Mesenchymal stem cell (in vitro differentiated cells and primary cell): ENCODE data around the gene VEPH1.

Source experiments
- DNase-seq: peaks from one replicate; pipeline ENCODE4 v3.0.0-alpha.2; 2013
- H2AFZ ChIP-seq: one replicate; pipeline ENCODE4 v1.6.1; 2013; ENCODE audit warnings: low read depth, mild to moderate bottlenecking, control low read depth, inconsistent platforms, low read length, moderate library complexity
- H2AK5ac ChIP-seq: 2 replicates; pipeline ENCODE4 v1.6.1; 2013; ENCODE audit warnings: low read length, moderate library complexity, mild to moderate bottlenecking, inconsistent platforms; ENCODE audit not compliant: severe bottlenecking
- H2BK120ac ChIP-seq: one replicate; pipeline ENCODE4 v1.6.1; 2013; ENCODE audit warnings: low read depth, mild to moderate bottlenecking, inconsistent platforms, low read length, moderate library complexity
- H2BK12ac ChIP-seq, 2 experiments: one replicate each; pipeline ENCODE4 v1.6.1; 2013; ENCODE audit warnings: inconsistent platforms in 2 of 2, low read length in 2 of 2, mild to moderate bottlenecking in 2 of 2, moderate library complexity in 2 of 2, control low read depth in 1 of 2
- H2BK15ac ChIP-seq: one replicate; pipeline ENCODE4 v1.6.1; 2013; ENCODE audit warnings: mild to moderate bottlenecking, low read depth, inconsistent platforms; ENCODE audit not compliant: poor library complexity, severe bottlenecking
- H2BK5ac ChIP-seq: 2 replicates; pipeline ENCODE4 v1.6.1; 2013; ENCODE audit warnings: low read depth, mild to moderate bottlenecking, low read length, control low read depth, inconsistent platforms; ENCODE audit not compliant: poor library complexity, severe bottlenecking
- H3K14ac ChIP-seq, 2 experiments: one replicate each; pipeline ENCODE4 v1.6.1; 2013; ENCODE audit warnings: inconsistent platforms in 2 of 2, low read length in 2 of 2, control low read depth in 1 of 2, mild to moderate bottlenecking in 1 of 2, moderate library complexity in 1 of 2
- H3K18ac ChIP-seq, 2 experiments: one replicate each; pipeline ENCODE4 v1.6.1; 2013; ENCODE audit warnings: inconsistent platforms in 2 of 2, low read length in 2 of 2, control low read depth in 1 of 2, low read depth in 1 of 2, mild to moderate bottlenecking in 1 of 2
- H3K23ac ChIP-seq, 2 experiments: one replicate each; pipeline ENCODE4 v1.6.1; 2013; ENCODE audit warnings: inconsistent platforms in 2 of 2, low read length in 2 of 2, mild to moderate bottlenecking in 2 of 2, moderate library complexity in 2 of 2, control low read depth in 1 of 2
- H3K27ac ChIP-seq: 2 replicates; pipeline ENCODE4 v1.5.1; 2013; ENCODE audit warnings: mild to moderate bottlenecking, moderate library complexity, low read length, control low read depth, inconsistent platforms; ENCODE audit not compliant: poor library complexity, severe bottlenecking
- H3K27me3 ChIP-seq, 2 experiments: 2 replicates each; pipeline versions ENCODE4 v1.6.1 to v1.7.0; 2013; ENCODE audit warnings: low read length in 2 of 2, mild to moderate bottlenecking in 2 of 2, moderate library complexity in 2 of 2, control low read depth in 1 of 2, inconsistent platforms in 1 of 2; ENCODE audit not compliant: control insufficient read depth in 1 of 2, insufficient read depth in 1 of 2
- H3K36me3 ChIP-seq, 2 experiments: 2 replicates each; pipeline versions ENCODE4 v1.6.1 to v1.7.0; 2013; ENCODE audit warnings: low read length in 2 of 2, control low read depth in 1 of 2, inconsistent platforms in 1 of 2, low read depth in 1 of 2, mild to moderate bottlenecking in 1 of 2; ENCODE audit not compliant: insufficient read depth in 2 of 2, control insufficient read depth in 1 of 2
- H3K4ac ChIP-seq, 2 experiments: one replicate each; pipeline ENCODE4 v1.6.1; 2013; ENCODE audit warnings: inconsistent platforms in 2 of 2, low read length in 2 of 2, mild to moderate bottlenecking in 2 of 2, moderate library complexity in 2 of 2, control low read depth in 1 of 2, low read depth in 1 of 2
- H3K4me1 ChIP-seq: 2 replicates; pipeline ENCODE4 v1.6.1; 2013; ENCODE audit warnings: low read depth, low read length, control low read depth; ENCODE audit not compliant: control insufficient read depth, insufficient read depth
- H3K4me2 ChIP-seq: 2 replicates; pipeline ENCODE4 v1.6.1; 2013; ENCODE audit warnings: low read length, mild to moderate bottlenecking, inconsistent platforms; ENCODE audit not compliant: poor library complexity, severe bottlenecking
- H3K4me3 ChIP-seq, 2 experiments: 2 replicates each; pipeline versions ENCODE4 v1.5.1 to v1.7.0; 2013; ENCODE audit warnings: low read length in 2 of 2, mild to moderate bottlenecking in 2 of 2, control low read depth in 1 of 2, low read depth in 1 of 2; ENCODE audit not compliant: insufficient read depth in 1 of 2
- H3K79me1 ChIP-seq: replicated peaks from 2 replicates; pipeline ENCODE4 v1.6.1; 2013; ENCODE audit warnings: mild to moderate bottlenecking, control low read depth, low read length, inconsistent platforms; ENCODE audit not compliant: poor library complexity, severe bottlenecking
- H3K9ac ChIP-seq: 2 replicates; pipeline ENCODE4 v1.7.0; 2013; ENCODE audit warnings: mild to moderate bottlenecking, low read length, moderate library complexity
- H3K9me3 ChIP-seq: 2 replicates; pipeline ENCODE4 v1.7.0; 2013; ENCODE audit warnings: mild to moderate bottlenecking, low read length; ENCODE audit not compliant: control insufficient read depth
- H4K8ac ChIP-seq: one replicate; pipeline ENCODE4 v1.6.1; 2013; ENCODE audit warnings: inconsistent platforms, mild to moderate bottlenecking, low read length, moderate library complexity
- H4K91ac ChIP-seq: one replicate; pipeline ENCODE4 v1.6.1; 2013; ENCODE audit warnings: mild to moderate bottlenecking, low read length, inconsistent platforms
- WGBS: methylation state at CpG from one replicate; pipeline ENCODE4 v1.1.7; 2013; ENCODE audit warnings: mixed read lengths; 5-methylcytosine and 5-hydroxymethylcytosine counted together

VEPH1 gene

DNA sequence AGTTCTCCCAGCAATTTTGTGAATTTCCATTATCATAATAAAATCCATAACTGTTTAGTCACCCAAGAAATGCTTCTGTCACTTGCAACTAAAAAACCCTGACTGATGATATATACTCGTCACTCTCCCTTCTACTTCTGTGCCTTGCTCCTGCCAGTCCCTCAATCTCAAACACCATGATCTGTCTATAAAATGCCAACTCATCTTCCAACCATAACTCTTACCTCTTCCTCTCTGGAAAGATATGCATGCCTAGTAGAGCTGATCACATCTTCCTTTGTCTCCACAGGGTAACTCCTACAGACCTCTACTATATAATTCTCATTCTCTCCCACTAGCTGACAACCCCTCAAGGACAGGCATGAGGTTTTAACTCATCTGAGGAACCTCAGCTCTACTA lies 5.2 kb upstream of the VEPH1 start:
- no peak overlapping the region for H3K4me2 ChIP-seq
- H3K27ac ChIP-seq, result no peak overlapping the region
- peaks cover 6% of the 10 kb centered on the region for H3K9me3 ChIP-seq
- H3K18ac ChIP-seq, result no peak overlapping the region
- H3K4ac ChIP-seq, result no peak overlapping the region
- H2BK15ac ChIP-seq, result no peak overlapping the region
- no peak overlapping the region for H4K8ac ChIP-seq
- H3K14ac ChIP-seq, result no peak overlapping the region
- peak overlapping the region; percentile 73 for H2AK5ac ChIP-seq
- no peak overlapping the region for H2BK5ac ChIP-seq
- H2BK120ac ChIP-seq, result no peak overlapping the region
- H2BK12ac ChIP-seq, result no peak overlapping the region
- no peak for DNase-seq
- 95% methylated on average over 1 of the region's 1 CpG for WGBS
- H3K4me1 ChIP-seq, result peaks cover 1% of the 10 kb centered on the region
- H3K4me3 ChIP-seq, result no peak overlapping the region
- H2AFZ ChIP-seq, result no peak overlapping the region
- no peak overlapping the region for H4K91ac ChIP-seq
- H3K27me3 ChIP-seq, result no peaks in the 10 kb centered on the region
- peaks cover 4% of the 10 kb centered on the region for H3K79me1 ChIP-seq
- H3K36me3 ChIP-seq, result no peaks in the 10 kb centered on the region
- no peak overlapping the region for H3K23ac ChIP-seq
- no peak overlapping the region for H3K9ac ChIP-seq

DNA sequence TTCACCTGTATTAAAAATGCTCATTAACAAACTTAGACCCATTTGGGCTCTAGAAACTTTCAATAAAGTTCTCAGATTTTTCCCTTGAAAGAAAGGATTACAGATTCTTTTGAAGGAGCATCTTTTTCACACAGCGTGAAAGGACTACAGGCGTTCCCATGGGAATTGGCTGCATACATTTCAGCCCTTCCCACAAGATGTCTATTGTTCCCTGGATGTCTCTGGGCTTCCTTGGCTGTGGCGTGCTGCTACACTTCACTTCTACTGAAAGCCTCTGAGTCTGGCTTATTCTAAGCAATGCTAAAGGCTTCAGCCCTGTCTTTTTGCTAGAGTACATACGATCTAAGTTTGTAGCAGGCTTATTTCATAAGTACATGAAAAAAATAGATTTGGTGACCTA lies 1.4 kb downstream of the VEPH1 start:
- no peak overlapping the region for H2BK5ac ChIP-seq
- H2BK12ac ChIP-seq, result no peak overlapping the region
- no peak overlapping the region for H3K4ac ChIP-seq
- H3K18ac ChIP-seq, result no peak overlapping the region
- peaks cover 6% of the 10 kb centered on the region for H3K9me3 ChIP-seq
- H3K36me3 ChIP-seq, result no peaks in the 10 kb centered on the region
- H2BK120ac ChIP-seq, result no peak overlapping the region
- H2AK5ac ChIP-seq, result no peak overlapping the region
- H3K4me1 ChIP-seq, result peaks cover 3% of the 10 kb centered on the region
- no peak overlapping the region for H3K9ac ChIP-seq
- DNase-seq, result no peak
- no peak overlapping the region for H2BK15ac ChIP-seq
- no peak overlapping the region for H3K23ac ChIP-seq
- H3K27me3 ChIP-seq, result no peaks in the 10 kb centered on the region
- H3K27ac ChIP-seq, result peak overlapping the region; percentile 49
- WGBS, result 66% methylated on average over 3 of the region's 4 CpGs
- H3K79me1 ChIP-seq, result peaks cover 10% of the 10 kb centered on the region
- no peak overlapping the region for H4K8ac ChIP-seq
- H3K4me2 ChIP-seq, result peak overlapping the region; percentile 27
- no peak overlapping the region for H3K4me3 ChIP-seq
- H2AFZ ChIP-seq, result no peak overlapping the region
- H4K91ac ChIP-seq, result no peak overlapping the region
- no peak overlapping the region for H3K14ac ChIP-seq

DNA sequence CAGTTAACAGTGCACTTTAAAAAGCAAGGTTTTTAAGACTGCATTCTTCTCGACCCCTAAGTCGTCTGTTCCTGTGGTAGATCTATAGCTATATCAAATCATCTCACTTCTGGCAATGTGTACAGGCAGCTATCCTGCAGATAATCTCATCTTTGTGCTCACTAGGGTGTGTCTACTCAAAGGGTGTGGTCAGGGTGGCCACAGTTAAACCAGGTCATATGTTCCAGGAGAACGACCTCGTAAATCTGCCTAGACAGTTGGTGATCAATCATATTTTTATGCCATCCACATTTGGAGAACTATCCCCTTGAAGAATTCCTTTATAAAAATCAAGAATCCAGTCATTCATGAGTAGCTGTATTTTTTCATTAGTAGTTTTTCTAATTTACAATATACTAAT lies 3.0 kb downstream of the VEPH1 start:
- no peak for DNase-seq
- Histone ChIP-seq H3K27me3 (no peaks in the 10 kb centered on the region), H3K27ac (peak overlapping the region; percentile 92), H3K14ac (no peak overlapping the region), H2BK15ac (no peak overlapping the region), H3K79me1 (peaks cover 9% of the 10 kb centered on the region), H3K4ac (no peak overlapping the region), H2AFZ (no peak overlapping the region), H3K23ac (no peak overlapping the region), H4K91ac (no peak overlapping the region), H2BK120ac (no peak overlapping the region), H2BK12ac (no peak overlapping the region), H3K4me1 (peaks cover 3% of the 10 kb centered on the region), H3K9ac (peak overlapping the region; percentile 50), H3K36me3 (no peaks in the 10 kb centered on the region), H3K9me3 (no peaks in the 10 kb centered on the region), H4K8ac (no peak overlapping the region), H2AK5ac (no peak overlapping the region), H3K4me2 (peak overlapping the region; percentile 8), H2BK5ac (no peak overlapping the region), H3K18ac (no peak overlapping the region), H3K4me3 (peak overlapping the region in 1 of 2 experiments; percentile 76)
- WGBS, result 93% methylated on average over 4 of the region's 4 CpGs

DNA sequence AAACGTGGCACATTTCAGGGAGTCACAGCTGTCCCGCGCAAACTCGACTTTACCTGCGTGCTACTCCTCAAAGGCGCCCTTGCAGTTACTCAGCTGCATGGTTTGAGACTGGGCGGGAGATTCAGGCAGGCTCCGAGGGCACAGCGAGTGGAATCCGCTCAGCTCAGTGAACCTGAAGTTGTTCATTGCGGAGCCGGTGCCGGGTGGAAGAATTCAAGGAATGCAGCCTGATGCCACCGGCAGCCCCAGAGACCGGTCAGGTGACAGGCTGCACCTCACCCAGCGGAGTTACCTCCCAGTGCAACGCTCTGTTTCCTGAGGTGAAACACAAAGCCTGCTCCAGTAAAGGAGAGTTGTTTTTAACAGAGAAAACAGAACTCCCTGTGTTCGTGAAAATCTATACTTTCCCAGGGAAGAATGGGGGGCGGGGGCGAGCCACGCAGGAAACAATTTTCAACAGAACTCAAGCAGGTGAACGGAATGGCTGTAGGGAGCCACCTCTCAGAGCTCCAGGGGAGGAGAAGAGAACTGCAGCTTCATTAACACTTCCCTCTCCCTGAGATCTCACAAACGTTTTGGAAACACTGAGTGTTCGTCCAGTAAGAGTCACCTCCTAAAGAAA lies 3.8 kb downstream of the VEPH1 start:
- Histone ChIP-seq H3K4me2 (peak overlapping the region; percentile 55), H3K9me3 (no peaks in the 10 kb centered on the region), H3K4ac (no peak overlapping the region), H3K36me3 (no peaks in the 10 kb centered on the region), H3K9ac (peak overlapping the region; percentile 50), H4K91ac (no peak overlapping the region), H2BK120ac (no peak overlapping the region), H3K18ac (peak overlapping the region in 1 of 2 experiments; percentile 2), H3K4me1 (peaks cover 5% of the 10 kb centered on the region), H3K23ac (peak overlapping the region in 1 of 2 experiments; percentile 89), H2BK15ac (no peak overlapping the region), H2BK12ac (no peak overlapping the region), H2AFZ (peak overlapping the region; percentile 81), H3K4me3 (peak overlapping the region in 1 of 2 experiments; percentile 76), H3K27me3 (no peaks in the 10 kb centered on the region), H3K14ac (peak overlapping the region in 1 of 2 experiments; percentile 75), H2AK5ac (no peak overlapping the region), H3K79me1 (peaks cover 8% of the 10 kb centered on the region), H3K27ac (peak overlapping the region; percentile 92), H4K8ac (no peak overlapping the region), H2BK5ac (peak overlapping the region; percentile 83)
- DNase-seq, result peak; percentile 17
- WGBS, result 4% methylated on average over 22 of the region's 24 CpGs
